Activated T-cell treated with anti-CD3 and anti-CD28 coated beads for 1 hour (primary cell): ENCODE measurements around the gene ATG2B.

Experiments used
- DNase-seq: peaks from one replicate; pipeline ENCODE4 v3.0.0-alpha.2; 2020; ENCODE audit warnings: low read depth

ATG2B gene

GRCh38 chr14:96272777-96273473 lies 90.2 kb downstream of the ATG2B start:
- no peak for DNase-seq

DNA sequence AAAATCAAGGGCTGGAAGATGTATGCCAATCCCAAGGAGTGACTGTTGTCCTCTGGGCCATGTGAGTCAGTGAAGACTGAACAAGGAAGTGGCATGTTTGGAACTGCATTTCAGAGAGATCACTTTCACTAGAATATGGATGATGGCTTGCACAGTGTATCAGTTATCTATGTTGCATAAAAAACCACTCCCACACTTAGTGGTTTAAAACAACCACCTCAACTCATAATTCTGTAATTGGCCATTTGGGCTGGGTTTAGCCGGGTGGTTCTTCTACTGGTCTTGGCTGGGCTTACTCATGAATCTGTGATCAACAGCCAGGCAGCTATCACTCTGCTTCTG lies 91.7 kb downstream of the ATG2B start:
- no peak for DNase-seq

DNA sequence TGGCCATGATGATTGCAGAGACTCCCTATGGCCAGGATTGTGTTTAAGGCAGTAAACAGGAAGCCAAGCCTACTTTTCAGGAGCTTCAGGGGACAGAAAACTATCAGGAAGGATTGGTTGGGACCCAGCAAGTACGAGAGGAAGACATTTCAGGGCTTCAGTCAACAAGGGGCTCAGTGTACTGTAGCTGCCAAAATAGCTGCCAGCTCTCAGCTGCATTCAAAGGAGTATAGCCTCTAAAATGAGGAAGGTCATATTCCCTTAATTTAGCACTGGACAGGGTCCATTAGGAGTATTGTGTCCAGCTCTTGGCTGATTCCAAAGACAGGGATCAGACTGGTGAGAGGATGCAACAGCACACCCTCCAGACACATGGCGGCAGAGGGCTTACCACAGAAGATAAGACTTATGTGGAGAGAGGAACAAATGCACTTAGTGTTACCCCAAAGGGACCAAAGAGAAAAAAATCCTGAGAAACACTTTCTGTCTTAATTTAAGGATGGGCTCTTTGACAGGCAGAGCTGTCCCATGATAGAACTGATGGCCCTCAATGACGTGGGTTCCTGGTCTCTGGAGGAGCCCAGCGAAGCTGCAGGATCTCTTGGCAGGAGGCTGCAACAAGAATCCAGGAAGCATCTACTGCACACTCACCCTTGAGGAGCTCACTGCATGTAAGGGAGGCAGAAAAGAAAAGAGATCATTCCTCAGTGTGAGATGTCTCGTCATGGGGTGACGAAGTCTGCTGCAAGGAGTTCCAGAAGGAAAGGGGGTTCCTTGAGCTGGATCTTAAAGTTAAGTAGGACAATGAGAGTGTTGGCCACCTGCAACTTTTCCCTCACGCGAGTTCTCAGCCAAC lies 92.3 kb downstream of the ATG2B start:
- no peak for DNase-seq

GRCh38 chr14:96269359-96269710 lies 93.8 kb downstream of the ATG2B start:
- no peak for DNase-seq

GRCh38 chr14:96268431-96269358 lies 94.4 kb downstream of the ATG2B start:
- DNase-seq, result no peak

DNA sequence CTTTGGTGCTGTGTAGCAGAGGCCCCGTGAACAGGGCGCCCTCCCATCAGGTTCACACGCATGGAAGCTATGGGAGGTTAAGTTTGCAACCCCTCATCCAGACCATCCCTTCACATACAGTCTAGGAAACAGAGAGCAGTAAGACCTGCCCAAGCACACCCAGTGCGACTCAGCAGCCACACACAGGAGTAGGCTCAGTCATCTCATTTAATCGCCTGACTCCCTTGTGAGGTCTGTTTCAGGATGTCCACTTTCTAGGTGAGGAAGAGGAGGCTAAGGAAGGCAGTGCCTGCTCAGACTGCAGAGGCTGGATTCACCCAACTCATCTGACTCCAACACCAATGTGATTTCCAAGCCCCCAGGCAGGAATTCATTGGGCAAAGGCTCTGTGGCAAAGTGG lies 95.2 kb downstream of the ATG2B start:
- DNase-seq, result no peak

DNA sequence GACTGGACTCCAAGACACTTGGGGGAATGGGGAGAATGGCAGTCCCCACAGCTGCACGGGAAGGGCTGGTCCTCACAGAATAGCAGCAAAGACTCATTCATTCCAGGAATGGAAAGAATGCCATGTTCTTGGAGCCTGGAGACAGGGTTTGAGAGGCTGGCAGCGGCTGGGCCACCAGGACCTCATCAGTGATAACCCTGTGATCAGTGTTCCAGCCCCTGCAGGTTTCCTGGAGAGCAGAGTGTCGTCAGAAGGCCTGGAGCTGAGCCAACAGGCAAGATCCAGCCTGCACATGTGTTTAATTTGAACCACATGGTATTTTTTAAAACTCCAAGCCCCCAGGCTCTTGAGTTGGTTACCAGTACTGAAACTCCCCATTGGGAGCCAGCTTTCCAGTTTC lies 95.8 kb downstream of the ATG2B start:
- DNase-seq, result no peak

DNA sequence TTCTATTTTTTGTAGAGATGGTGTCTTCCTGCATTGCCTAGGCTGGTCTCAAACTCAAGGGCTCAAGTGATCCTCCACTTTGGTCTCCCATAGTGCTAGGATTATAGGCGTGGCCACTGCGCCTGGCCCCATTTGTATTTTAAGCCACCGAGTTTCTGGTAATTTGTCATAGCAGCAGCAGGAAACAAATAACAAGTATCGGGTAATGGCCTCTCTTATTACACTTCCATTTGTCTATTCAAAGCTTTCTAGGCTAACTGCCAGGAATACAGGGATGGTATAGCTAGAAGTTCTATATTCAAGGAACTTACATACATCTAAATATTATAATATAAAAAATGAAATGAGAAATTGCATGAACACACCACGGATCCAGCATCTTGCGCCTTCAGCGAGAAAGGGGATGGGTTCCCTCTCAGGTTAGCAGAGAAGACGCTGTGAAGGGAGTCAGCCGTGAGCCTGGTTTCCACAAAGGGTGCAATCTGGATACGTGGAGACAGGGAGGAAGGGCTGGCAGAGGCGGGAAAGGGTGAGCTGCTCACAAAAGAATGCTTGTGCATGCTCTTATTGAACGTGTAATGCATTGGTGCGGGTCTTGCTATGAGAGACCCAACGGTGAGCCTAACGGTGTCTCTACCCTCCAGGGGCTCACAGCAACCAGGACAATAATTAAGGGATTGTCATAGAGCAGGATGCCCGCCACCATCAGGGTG lies 97.6 kb downstream of the ATG2B start:
- no peak for DNase-seq

DNA sequence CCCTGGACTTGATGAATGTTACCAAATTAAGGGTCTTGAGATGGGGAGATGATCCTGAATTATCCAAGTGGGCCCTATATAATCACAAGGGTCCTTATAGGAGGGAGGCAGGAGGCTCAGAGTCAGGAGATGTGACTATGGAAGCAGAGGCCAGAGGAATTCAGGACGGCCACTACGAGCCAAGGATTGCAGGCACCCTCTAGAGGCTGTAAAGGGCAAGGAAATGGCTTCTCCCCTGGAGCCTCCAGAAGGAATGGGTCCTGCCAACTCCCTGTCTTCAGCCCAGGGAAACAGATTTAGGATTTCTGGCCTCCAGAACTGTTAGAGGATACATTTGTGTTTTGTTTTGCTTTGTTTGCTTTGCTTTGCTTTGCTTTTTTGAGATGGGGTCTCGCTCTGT lies 98.3 kb downstream of the ATG2B start:
- DNase-seq, result no peak

- no peak for DNase-seq
Observed at GRCh38 chr14:96264200-96264553, 99.0 kb downstream of the ATG2B start.

DNA sequence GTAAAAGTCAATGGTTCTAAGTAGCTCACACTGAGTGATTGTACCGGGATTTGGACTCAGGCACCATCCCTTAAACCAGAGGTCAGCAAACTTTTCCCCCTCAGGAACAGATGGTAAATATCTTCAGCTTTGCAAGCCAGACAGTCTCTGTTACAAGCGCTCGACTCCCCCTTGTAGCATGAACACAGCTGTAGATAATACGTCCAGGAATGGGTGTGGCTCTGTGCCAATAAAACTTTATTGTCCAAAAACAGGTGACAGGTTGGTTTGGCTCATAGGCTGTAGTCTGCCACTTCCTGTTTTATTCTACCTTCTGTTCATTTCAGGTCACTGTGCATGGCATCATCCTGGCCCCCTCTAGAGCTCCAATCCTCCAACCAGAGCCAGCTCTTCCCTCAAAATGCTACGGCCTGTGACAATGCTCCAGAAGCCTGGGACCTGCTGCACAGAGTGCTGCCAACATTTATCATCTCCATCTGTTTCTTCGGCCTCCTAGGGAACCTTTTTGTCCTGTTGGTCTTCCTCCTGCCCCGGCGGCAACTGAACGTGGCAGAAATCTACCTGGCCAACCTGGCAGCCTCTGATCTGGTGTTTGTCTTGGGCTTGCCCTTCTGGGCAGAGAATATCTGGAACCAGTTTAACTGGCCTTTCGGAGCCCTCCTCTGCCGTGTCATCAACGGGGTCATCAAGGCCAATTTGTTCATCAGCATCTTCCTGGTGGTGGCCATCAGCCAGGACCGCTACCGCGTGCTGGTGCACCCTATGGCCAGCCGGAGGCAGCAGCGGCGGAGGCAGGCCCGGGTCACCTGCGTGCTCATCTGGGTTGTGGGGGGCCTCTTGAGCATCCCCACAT lies 99.6 kb downstream of the ATG2B start:
- no peak for DNase-seq

DNA sequence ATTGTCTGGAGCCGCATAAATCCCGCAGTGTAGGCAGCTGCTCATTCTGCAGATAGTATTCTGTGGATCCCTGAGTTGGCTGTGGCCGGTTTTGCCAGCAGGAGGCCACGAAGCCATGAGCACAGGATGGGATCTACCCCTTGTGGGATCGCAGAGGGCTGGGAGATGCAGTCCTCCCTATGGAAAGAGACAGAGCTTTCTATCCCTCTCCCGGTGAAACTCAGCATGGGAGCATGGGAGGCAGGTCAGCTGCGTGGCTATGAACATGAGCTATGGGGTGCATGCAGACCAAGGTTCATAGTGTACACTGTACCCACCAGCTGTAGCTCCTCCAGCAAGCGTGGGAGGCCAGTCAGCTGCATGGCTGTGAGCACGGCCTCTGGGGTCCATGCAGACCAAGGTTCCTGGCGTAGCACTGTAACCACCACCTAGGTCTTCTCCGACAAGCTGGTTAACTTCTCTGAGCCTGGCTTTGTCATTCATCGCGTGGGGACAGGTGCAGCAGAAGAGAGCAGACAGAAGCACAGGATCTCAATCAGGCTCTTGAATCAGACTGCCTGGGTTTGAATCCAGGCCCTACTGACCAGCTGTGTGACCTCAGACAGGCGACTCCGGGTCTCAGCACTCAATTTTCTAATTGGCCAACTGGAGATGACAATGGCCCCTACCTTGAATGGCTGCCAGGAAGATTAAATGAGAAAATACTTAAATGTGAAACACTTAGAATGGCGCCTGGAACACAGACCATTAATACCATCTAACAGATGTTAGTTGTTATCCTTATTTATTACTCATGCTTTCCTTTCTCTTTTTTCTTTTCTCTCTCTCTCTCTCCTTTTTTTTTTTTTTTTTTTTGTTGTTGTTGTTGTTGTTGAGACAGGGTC lies 101.1 kb downstream of the ATG2B start:
- DNase-seq, result no peak

GRCh38 chr14:96261053-96261452 lies 102.1 kb downstream of the ATG2B start:
- no peak for DNase-seq

GRCh38 chr14:96260341-96260821 lies 102.8 kb downstream of the ATG2B start:
- no peak for DNase-seq

DNA sequence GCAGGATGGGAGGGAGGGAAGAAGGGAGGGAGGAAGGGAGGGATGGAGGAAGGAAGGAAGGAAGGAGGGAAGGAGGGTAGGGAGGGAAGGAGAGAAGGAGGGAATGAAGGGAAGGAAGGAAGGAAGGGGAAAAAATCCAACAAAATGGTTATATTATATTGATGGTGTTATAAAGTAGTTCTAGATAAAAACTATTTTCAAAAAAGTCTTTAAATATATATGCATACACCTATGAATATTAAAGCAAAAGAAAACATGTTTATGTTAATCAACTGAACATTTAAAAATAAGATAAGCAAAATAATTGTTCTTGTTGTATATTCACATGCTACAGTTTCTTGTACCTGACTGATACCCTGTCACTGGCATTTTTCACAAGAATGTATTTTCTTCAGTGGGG lies 105.2 kb downstream of the ATG2B start:
- DNase-seq, result no peak

GRCh38 chr14:96257056-96257455 lies 106.1 kb downstream of the ATG2B start:
- no peak for DNase-seq

DNA sequence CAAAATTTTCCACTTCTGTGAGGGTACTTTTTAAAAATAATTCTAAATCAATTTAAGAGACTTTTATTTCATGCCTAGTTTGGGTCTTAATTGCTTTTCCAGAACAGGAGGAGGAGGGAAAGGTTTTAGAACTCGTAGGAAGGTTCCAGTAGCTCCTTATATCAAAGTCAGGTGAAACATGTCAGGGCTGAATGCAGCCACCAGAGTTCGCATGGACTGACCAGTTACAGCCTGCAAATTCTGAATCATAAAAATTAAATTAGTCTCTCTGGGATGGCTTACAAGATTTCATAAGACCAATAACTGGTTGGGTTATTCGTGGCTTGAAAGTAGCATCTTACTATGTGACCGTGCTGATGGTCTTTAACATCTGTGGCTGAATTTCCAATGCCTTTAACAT lies 106.7 kb downstream of the ATG2B start:
- DNase-seq, result no peak

DNA sequence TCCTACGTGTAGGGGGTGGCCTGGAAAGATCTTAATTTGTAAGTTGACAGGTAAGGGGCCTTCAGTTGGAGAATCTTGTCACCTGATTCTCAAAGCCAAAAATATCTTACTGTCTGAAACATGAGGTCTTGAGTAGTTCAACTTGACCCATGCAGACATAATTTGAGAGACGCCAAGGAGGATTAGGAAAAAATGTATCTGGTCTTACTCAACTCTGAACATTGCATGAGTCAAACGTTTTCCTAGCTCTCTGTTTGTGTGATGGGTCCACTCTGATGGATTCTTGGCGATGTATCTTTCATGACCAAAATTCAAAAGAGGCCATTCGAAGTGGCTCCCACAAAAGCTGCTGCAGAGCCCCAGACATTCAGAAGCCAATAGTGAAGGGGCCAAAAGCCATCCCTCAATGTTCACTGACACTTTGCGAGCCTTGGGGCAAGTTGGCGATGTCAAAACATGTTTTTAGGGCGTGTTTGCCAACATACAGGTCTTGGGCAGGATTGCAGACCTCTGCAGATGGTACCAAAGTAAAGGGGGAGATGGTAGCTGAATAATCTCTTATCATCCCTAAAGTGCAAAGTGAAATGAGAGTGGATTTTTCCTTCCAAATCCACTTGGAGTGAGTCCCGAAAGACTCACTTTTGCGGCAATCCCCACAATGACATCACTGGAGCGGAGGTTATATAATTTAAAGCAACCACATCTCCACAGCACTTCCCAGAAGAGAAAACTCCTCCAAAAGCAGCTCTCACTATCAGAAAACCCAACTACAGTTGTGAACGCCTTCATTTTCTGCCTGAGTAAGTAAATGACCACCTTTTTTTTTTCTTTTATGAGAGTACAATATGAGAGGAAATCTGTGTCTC lies 107.4 kb downstream of the ATG2B start, which contains the start of gene BDKRB1:
Gene BDKRB1 (plus strand): TSS at position 710 of the 866 bp plus-strand sequence. CDS start 7,473 bp downstream, outside the sequence.
- DNase-seq, result no peak

DNA sequence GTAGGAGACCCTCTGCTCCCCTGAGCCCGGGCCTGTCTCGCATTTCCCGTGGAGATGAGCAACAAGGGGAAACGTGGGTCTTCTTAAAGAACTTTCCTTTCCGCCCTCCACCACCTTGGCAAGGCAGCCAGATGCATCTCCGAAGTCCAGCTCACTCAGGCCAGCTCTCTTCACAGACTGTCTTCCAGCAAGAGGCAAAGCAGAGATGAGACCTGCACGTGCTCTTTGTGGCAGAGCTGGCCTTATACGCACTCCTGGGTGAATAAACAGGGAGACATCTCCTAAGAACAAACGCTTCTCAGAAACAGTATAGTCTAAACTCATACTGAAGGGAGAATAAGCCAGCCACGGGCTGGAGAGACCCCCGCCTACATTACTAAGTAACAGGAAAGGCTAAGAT lies 108.5 kb downstream of the ATG2B start:
- DNase-seq, result no peak
